ENCODE measurements around the gene ZFP3. TPM values are rescaled to one million over a fixed set of nuclear protein-coding genes. Genes with fewer than 3 reads are reported as not detected.
"Not testable (repeated sequence)": the region's sequence is repeated elsewhere in the genome, so short reads cannot be mapped to it uniquely, and the experiment has no call there.

Gene ZFP3
- polyA plus RNA-seq, 1 experiment = 2.0 TPM

GRCh38 chr17:5118219-5118618, 40.0 kb downstream of the ZFP3 start:
- ChIA-PET CTCF (no interaction called here), POLR2A (no interaction called here)
- no peaks in the 10 kb centered on the region for H3K36me3 ChIP-seq (ENCODE audit: control insufficient read depth, insufficient read depth, low read length)
- DNase-seq (ENCODE audit: low read depth) = no peak
- no peak for TF ChIP-seq CTCF (IDR thresholded peaks at IDR 0.05; ENCODE audit: insufficient read depth, low read depth, low read length)
- peaks cover 17% of the 10 kb centered on the region for H3K27me3 ChIP-seq (ENCODE audit: control insufficient read depth, insufficient read depth, low read length)
- H3K4me3 ChIP-seq (ENCODE audit: low read depth, low read length) = no peak overlapping the region

- POLR2A ChIA-PET = no interaction called here
- CTCF ChIA-PET = no interaction called here
- no peak for TF ChIP-seq CTCF (IDR thresholded peaks at IDR 0.05; ENCODE audit: insufficient read depth, low read depth, low read length)
- H3K4me3 ChIP-seq (ENCODE audit: low read depth, low read length) = no peak overlapping the region
- no peak for DNase-seq (ENCODE audit: low read depth)
- no peaks in the 10 kb centered on the region for H3K36me3 ChIP-seq (ENCODE audit: control insufficient read depth, insufficient read depth, low read length)
- H3K27me3 ChIP-seq (ENCODE audit: control insufficient read depth, insufficient read depth, low read length) = peaks cover 22% of the 10 kb centered on the region
Measured at GRCh38 chr17:5120036-5120435, 41.8 kb downstream of the ZFP3 start.

- CTCF ChIA-PET; H3K36me3 ChIP-seq (ENCODE audit: control insufficient read depth, insufficient read depth, low read length); POLR2A ChIA-PET; H3K4me3 ChIP-seq (ENCODE audit: low read depth, low read length); DNase-seq (ENCODE audit: low read depth): not testable (repeated sequence)
- H3K27me3 ChIP-seq (ENCODE audit: control insufficient read depth, insufficient read depth, low read length) = peaks cover 20% of the 10 kb centered on the region
Measured at GRCh38 chr17:5120436-5121185, 42.3 kb downstream of the ZFP3 start.

GRCh38 chr17:5121186-5121841, 43.0 kb downstream of the ZFP3 start:
- Histone ChIP-seq H3K4me3 (ENCODE audit: low read depth, low read length) (no peak overlapping the region), H3K36me3 (ENCODE audit: control insufficient read depth, insufficient read depth, low read length) (no peaks in the 10 kb centered on the region), H3K27me3 (ENCODE audit: control insufficient read depth, insufficient read depth, low read length) (peaks cover 18% of the 10 kb centered on the region)
- no peak for DNase-seq (ENCODE audit: low read depth)
- no peak for TF ChIP-seq CTCF (IDR thresholded peaks at IDR 0.05; ENCODE audit: insufficient read depth, low read depth, low read length)
- ChIA-PET CTCF (no interaction called here), POLR2A (no interaction called here)

GRCh38 chr17:5122056-5122455, 43.8 kb downstream of the ZFP3 start:
- H3K36me3 ChIP-seq (ENCODE audit: control insufficient read depth, insufficient read depth, low read length); DNase-seq (ENCODE audit: low read depth); POLR2A ChIA-PET: not testable (repeated sequence)
- CTCF ChIA-PET = interaction anchor here (0.9 kb wide), 1 partner anchor 8 kb away, joined by 3 read pairs; no protein-coding TSS in a partner anchor
- peak overlapping the region; percentile 55 for H3K4me3 ChIP-seq (ENCODE audit: low read depth, low read length)
- H3K27me3 ChIP-seq (ENCODE audit: control insufficient read depth, insufficient read depth, low read length) = peaks cover 14% of the 10 kb centered on the region

- no peak for TF ChIP-seq CTCF (IDR thresholded peaks at IDR 0.05; ENCODE audit: insufficient read depth, low read depth, low read length)
- DNase-seq (ENCODE audit: low read depth) = no peak
Measured at GRCh38 chr17:5122586-5123342, 44.5 kb downstream of the ZFP3 start.

More at GRCh38 chr17:5122586-5123342, 44.5 kb downstream of the ZFP3 start:
- Histone ChIP-seq H3K36me3 (ENCODE audit: control insufficient read depth, insufficient read depth, low read length) (no peaks in the 10 kb centered on the region), H3K4me3 (ENCODE audit: low read depth, low read length) (peak overlapping the region; percentile 55), H3K27me3 (ENCODE audit: control insufficient read depth, insufficient read depth, low read length) (peaks cover 12% of the 10 kb centered on the region)
- POLR2A ChIA-PET = no interaction called here
- CTCF ChIA-PET = interaction anchor here (0.9 kb wide), 1 partner anchor 9 kb away, joined by 3 read pairs; no protein-coding TSS in a partner anchor

All from BJ (cell line).